Activated CD8-positive, alpha-beta memory T cell treated with anti-CD3 and anti-CD28 coated beads for 4 hours (primary cell): ENCODE measurements around the gene CELSR2.

Experiments used
- DNase-seq, 2 donors: peaks; one replicate each; pipeline ENCODE4 v3.0.0-alpha.2; 2020; ENCODE audit warnings: low read depth in 2 of 2

The CELSR2 gene

DNA sequence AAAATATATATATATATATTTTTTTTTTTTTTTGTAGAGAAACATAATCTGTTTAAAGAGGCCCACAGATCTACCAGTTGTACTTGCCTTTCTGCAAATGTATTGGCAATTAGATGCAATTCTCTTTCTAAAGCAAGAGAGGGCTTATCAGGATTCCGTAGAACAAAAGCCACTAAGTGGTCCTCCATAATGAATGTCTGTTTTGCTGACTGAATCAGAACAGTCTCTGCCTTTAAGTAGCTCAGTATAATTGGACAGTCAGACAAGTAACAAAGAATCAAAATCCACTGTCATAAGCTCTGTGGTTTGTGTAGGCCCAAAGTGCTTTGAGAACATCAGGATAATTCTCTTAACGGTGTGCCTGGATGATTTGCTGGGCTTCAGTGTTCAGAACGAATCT, 18.3 kb upstream of the CELSR2 start:
- no peak for DNase-seq

DNA sequence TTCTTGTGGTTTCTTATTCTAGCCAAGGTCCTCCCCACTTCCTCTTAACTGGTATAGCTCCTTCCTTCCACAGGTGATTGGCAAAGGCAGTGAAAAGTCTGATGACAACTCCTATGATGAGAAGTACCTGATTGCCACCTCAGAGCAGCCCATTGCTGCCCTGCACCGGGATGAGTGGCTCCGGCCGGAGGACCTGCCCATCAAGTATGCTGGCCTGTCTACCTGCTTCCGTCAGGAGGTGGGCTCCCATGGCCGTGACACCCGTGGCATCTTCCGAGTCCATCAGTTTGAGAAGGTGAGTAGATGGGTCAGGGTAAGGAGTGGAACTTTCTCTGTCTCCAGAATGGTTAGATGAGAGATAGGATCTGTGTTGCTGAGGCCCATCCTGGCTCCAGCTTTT, 14.2 kb upstream of the CELSR2 start:
- no peak for DNase-seq

DNA sequence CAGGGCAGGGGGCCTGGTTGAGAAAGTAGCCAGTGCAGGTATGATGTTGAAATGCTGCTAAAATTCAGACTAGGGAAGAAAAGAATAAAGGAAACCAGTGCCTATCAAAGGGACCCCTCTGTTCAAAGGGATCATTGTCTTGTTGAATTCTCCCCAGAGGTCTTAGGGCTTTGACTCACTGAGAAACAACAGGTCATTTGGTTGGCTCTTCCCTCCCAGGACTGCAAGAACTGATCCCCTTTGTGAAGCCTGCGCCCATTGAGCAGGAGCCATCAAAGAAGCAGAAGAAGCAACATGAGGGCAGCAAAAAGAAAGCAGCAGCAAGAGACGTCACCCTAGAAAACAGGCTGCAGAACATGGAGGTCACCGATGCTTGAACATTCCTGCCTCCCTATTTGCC, 11.8 kb upstream of the CELSR2 start:
- DNase-seq, result no peak

DNA sequence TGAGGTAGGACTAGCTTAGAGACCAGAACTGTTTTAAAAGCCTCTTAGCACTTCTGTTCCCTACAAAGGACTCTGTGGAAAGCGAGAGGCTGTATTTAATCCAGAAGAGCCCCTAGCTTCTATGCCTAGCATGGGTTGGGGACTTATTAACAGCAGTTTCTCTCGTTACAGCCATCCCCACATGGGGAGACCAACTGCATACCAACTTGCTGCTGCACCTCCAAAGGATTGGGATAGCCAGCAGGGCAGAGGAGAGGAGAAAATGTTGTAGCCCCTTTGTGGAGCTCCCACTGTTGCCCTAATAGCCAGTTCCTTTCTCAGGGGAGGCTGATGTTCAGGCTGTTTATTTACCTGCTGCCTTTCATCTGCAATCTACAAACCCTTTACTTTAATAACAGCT, 11.0 kb upstream of the CELSR2 start:
- no peak for DNase-seq

DNA sequence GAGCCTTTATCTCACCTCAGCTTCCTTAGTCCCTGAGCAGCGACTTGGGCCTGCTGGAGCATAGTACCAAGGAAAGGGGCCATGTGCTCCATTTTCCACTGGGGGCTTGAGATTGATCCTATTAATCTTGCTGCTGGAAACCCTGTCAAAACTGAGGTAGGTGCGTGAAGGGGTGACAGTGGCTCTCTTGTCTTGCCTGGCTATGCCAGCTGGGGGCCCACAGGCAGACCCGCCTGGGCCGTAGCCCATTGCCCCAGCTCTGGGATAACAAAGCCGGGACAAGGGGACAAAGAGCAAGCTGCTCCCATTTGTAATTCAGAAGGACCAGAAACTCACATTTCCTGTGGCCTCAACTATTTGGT, 10.3 kb upstream of the CELSR2 start:
- no peak for DNase-seq

DNA sequence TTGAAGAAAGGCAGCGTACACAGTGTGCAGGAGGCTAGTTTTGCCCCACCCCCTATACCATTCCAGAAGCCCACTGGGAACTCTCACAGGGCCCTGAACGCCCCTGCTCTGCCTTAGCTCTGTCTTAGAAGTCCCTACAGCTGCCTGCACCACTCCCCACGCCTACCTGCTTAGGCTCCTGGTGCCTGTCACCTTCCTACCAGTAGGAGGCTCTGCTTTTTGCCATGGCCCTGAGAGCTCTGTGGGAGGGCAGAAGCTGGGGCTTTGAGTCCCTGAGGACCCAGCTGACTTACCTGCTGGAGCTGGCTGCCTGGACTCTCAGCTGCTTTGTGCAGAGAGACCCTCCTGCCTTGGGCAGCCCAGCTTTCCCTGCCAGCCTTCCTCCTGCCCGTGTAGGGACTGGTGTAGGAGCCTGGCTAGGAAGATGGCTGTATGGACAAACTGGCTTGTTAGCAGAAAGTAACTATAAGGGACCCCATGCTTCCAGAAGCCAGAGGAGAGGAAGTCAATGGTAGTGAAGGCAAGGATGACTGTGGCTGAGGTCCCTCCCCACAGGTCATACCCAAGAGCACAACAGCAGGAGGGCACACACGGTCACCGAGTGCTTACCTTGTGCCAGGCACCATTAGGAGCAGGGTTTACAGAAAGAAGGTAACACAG, 9.8 kb upstream of the CELSR2 start:
- no peak for DNase-seq

DNA sequence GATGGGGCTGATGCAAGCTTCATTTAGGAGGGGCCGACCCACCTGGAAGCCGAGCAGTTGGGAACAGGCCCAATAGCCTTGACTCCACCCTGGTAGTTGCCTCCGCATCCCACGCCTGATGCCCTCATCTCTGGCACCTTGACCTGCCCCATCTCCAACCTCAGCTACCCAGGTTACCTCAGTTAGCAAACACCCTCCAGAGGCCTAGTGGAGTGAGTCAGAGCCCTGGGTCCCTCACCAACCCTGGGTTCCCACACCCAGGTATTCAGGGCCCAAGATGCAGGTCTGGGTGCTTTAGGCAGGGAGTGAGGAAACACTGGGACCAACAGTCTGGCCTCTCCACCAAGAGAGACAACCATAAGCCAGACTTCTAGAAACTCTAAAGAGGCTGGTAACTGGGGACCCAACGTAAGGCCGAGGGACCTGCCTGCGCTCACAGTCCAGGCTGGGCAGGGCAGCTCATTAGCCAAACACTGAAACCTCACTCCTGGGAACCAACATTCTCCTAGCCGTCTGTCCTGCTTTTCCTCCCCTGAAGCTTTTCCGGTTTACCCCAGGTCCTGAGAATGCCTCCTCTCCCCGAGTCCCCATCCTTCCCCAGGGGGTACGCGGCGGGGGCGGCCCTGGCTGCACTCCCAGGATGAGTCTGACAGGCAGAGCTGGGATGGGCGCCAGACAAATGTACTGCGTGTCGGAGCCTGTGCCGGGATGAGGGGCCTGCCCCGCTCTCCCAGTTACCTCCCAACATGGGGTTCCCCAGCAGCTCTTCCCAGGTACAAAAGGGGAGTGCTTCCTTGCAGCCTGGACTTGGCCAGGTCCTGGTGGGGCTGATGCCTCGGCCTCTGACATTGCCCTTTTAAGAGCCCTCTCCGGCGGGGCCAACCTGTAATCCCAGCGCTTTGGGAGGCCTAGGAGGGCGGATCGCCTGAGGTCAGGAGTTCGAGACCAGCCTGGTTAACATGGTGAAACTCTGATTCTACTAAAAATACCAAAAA, 8.9 kb upstream of the CELSR2 start:
- no peak for DNase-seq

DNA sequence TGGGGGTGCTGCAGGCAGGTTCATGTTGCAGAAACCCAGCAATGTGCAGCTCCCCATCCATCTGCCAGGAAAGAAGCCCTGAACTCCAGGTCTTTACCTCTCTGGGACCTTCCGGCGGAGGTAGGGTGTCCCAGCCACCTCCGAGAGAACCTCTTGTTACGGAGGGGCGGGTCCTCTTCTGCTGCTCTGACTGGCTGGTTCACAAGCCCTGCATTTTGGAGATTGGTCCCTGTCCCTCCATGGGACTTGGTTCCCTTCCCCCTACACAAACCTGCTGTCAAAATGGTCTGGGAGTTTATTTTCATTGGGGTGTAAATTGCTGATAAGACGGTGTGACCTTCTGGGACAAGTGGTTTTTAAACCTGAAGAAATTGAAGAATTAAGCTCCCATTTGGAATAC, 8.0 kb upstream of the CELSR2 start:
- DNase-seq, result no peak

DNA sequence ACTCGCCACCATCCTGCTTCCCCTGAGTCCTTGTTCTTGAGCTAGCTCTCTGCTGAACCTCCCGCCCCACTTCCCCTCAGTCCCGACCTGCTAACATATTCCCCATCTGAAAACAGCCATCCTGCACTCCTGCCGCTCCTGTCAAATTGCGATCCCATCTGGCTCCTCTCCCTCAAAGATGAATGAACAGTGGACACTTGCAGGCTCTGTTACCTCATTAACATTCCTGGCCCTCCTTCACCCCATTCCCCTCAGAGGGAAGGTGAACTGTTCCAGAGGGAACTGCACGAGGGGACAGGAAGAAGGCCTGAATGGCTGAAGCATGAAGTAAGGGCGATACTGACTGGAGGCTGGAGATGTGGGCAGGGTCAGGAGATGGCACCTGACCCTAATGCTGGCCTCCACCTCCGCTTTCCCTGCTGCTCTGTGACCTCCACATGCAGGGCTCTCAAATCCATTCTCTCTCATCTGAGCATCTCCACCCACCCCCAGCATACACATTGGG, 7.4 kb upstream of the CELSR2 start:
- DNase-seq, result no peak

DNA sequence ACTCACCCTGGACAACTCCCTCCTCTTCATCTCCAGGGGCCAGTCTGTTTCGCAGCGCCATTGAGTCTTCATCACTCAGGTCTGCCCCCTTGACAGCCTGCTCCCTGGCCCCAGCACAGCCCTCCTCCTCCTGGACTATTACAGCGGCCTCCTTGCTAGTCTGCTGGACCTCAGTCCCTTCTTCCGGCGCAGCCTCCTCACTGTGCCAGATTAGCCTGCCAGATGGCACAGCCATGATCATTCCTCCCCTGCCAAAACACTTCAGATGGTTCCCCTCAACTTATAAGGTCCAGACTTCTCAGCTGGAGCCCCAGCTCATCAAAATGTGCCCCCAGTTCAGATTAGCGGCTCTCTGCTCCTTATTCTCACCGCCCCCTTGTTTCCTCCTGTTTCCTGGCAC, 7.0 kb upstream of the CELSR2 start:
- DNase-seq, result no peak

DNA sequence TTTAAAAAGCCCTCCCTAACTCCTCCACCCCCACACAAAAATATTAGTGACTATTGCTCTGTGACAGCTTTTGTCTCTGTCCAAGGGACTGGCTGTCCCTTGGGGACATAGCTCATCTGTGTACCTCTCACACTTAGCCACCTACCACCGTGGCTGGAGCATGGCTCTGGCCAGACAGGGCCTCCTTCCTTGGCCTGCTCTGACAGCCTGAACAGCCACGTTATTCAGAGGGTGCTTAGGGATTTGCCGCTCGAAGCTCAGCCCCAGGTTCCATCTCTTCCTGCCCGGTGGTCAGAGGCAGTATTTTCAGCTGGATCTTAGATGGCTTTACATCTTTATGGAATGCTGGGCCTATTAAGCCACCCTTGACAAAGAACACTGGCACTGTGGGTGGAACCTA, 6.1 kb upstream of the CELSR2 start:
- DNase-seq, result no peak

DNA sequence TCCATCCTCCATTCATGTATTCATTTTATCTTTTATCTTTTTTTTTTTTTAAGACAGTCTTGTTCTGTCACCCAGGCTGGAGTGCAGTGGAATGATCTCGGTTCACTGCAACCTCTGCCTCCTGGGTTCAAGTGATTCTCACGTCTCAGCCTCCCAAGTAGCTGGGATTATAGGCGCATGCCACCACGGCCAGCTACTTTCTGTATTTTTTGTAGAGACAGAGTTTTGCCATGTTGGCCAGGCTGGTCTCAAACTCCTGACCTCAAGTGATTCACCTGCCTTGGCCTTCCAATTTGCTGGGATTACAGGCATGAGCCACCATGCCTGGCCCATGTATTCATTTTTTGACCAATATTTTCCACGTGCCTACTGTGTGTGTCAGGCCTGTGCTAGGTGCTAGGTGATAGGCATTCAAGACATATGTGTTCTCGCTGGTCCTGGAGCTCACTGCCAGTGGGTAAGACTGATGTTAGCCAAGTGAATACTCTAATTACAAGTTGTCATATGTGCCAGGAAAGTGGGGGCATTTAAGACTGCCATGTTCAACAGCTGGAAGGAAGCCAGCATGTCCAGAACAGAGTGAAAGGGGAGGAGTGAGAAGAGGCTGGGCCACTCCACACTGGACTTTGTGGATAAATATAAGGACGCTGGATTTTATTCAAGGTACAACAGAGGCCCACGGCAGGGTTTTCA, 5.3 kb upstream of the CELSR2 start:
- DNase-seq, result no peak

DNA sequence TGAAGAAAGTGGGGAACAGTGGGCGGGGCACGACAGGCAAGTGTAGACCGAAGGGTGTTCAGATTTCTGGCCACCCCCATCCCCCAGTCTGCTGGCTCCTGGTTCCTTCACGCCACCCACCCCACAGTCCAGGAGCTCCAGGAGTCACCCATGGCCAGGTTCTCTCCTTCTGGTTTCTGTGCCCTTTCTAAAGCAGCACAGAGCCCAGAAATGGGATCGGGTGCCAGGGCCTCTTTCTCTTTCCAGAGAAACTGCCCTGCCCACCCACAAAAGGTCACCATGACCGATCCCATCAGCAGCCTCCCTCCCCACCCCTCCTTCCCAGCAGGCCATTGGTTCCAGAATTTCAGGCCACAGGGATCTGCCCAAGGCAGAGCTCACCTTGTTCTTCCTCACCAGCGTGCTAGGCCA, 3.2 kb upstream of the CELSR2 start:
- no peak for DNase-seq

DNA sequence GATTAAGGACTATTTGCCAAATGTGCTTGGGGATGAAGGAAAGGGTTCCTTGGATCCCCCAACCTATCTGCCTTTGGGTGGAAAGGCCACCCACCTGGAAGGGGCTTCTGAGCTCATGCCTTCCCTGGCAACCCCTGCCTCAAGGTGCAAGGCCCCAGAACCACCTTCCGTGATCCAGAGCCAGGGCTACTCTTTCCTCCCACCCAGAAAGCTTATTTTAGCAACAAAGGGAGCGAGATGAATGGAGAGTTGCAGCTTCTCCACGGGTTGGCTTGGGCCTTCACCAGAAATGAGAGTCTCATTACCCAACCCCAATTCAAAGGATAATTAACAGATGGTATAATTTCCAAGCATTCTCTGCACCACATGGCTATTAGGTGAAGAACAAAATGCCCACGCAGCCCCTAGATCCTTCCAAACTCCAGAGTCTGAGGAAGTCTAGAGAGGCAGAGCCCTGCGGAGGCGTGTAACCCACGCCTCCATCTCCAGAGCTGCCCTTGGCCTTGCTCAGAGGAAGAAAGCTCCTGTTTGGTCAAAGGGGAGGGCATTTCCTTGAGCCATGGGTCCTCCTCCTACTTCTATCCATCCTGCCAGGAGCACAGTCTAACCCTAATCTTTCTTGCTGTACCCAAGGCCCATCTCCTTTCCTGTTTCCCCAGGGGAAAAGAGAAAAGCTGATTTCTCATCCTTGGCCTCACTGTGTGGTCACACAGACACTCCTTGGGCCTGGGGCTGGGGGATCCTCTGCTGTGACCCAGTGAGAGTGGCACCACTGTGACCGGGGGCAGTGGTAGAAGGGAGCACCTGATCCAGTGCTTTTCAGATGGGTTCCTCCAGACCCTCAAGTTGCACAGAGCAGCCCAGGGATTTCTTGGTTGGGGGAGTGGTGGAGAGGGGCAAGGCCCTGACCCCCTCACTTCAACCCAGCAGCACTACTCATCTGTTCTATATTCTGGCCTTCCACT, 1.7 kb upstream of the CELSR2 start:
- no peak for DNase-seq

DNA sequence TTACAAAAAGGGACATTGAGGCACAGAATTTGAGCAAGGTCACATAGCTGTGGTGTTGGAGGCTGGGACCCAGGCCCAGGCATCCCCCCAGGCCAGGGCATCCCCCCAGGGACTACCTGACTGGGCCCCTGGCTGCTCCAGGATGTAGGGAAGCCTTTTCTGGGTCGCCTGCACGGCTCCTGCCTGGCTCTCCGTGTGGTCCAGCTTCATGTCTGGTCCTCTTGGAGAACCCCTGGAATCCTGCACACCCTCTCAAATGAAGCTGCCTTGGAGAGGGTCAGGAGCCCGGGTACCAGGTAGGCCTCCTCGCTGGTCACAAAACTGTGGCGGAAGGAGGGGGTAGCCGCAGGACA, 919 bp upstream of the CELSR2 start:
- DNase-seq, result no peak

DNA sequence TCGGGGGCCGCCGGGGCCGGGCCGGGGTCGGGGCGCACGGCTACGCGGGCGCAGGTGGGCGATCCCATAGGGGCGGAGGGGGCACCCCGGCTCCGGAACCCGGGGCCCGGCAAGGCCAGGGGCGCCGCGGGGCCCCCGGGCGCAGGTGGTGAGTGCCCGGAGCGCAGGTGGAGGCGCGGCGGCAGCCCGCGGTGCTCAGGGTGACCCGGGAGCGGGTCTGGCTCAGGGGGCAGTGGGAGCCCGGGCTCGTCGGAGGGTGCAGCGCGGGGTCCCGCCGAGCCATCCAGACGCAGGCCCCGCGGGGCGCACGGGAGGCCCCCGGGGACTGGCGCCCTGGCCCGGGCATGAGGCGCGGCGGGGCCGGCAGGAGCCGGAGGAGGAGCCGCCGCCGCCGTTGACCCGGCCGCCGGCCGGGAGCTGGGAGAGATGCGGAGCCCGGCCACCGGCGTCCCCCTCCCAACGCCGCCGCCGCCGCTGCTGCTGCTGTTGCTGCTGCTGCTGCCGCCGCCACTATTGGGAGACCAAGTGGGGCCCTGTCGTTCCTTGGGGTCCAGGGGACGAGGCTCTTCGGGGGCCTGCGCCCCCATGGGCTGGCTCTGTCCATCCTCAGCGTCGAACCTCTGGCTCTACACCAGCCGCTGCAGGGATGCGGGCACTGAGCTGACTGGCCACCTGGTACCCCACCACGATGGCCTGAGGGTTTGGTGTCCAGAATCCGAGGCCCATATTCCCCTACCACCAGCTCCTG, 489 bp downstream of the CELSR2 start:
- DNase-seq, result no peak

DNA sequence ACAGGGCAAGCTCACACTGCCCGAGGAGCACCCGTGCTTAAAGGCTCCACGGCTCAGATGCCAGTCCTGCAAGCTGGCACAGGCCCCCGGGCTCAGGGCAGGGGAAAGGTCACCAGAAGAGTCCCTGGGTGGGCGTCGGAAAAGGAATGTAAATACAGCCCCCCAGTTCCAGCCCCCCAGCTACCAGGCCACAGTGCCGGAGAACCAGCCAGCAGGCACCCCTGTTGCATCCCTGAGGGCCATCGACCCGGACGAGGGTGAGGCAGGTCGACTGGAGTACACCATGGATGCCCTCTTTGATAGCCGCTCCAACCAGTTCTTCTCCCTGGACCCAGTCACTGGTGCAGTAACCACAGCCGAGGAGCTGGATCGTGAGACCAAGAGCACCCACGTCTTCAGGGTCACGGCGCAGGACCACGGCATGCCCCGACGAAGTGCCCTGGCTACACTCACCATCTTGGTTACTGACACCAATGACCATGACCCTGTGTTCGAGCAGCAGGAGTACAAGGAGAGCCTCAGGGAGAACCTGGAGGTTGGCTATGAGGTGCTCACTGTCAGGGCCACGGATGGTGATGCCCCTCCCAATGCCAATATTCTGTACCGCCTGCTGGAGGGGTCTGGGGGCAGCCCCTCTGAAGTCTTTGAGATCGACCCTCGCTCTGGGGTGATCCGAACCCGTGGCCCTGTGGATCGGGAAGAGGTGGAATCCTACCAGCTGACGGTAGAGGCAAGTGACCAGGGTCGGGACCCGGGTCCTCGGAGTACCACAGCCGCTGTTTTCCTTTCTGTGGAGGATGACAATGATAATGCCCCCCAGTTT, 1.3 kb downstream of the CELSR2 start:
- DNase-seq, result no peak

DNA sequence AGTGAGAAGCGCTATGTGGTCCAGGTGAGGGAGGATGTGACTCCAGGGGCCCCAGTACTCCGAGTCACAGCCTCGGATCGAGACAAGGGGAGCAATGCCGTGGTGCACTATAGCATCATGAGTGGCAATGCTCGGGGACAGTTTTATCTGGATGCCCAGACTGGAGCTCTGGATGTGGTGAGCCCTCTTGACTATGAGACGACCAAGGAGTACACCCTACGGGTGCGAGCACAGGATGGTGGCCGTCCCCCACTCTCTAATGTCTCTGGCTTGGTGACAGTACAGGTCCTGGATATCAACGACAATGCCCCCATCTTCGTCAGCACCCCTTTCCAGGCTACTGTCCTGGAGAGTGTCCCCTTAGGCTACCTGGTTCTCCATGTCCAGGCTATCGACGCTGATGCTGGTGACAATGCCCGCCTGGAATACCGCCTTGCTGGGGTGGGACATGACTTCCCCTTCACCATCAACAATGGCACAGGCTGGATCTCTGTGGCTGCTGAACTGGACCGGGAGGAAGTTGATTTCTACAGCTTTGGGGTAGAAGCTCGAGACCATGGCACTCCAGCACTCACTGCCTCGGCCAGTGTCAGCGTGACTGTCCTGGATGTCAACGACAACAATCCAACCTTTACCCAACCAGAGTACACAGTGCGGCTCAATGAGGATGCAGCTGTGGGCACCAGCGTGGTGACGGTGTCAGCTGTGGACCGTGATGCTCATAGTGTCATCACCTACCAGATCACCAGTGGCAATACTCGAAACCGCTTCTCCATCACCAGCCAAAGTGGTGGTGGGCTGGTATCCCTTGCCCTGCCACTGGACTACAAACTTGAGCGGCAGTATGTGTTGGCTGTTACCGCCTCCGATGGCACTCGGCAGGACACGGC, 2.2 kb downstream of the CELSR2 start:
- no peak for DNase-seq
